IPS-20b (cell line): ENCODE data around the gene ARMC5.
"Not testable (repeated sequence)": the region's sequence is repeated elsewhere in the genome, so short reads cannot be mapped to it uniquely, and the experiment has no call there.

Experiments used
- H3K27ac ChIP-seq: one replicate; pipeline ENCODE4 v1.5.1; 2013; ENCODE audit warnings: low read length
- H3K27me3 ChIP-seq: 2 replicates; pipeline ENCODE4 v1.6.1; 2013; ENCODE audit warnings: mild to moderate bottlenecking, low read length, inconsistent platforms; ENCODE audit not compliant: insufficient read depth
- H3K36me3 ChIP-seq: 2 replicates; pipeline ENCODE4 v1.6.1; 2013; ENCODE audit warnings: low read depth, mild to moderate bottlenecking, inconsistent platforms, low read length, moderate library complexity; ENCODE audit not compliant: insufficient read depth
- H3K4me1 ChIP-seq: 2 replicates; pipeline ENCODE4 v1.6.1; 2013; ENCODE audit warnings: mild to moderate bottlenecking, control low read depth, inconsistent platforms, low read length, moderate library complexity; ENCODE audit not compliant: insufficient read depth
- H3K4me3 ChIP-seq: 2 replicates; pipeline ENCODE4 v1.5.1; 2013; ENCODE audit warnings: mild to moderate bottlenecking, low read length, inconsistent platforms
- H3K9ac ChIP-seq: 2 replicates; pipeline ENCODE4 v1.6.1; 2013; ENCODE audit warnings: low read depth, mild to moderate bottlenecking, inconsistent platforms, low read length, moderate library complexity
- H3K9me3 ChIP-seq: 2 replicates; pipeline ENCODE4 v1.6.1; 2013; ENCODE audit warnings: mild to moderate bottlenecking, low read depth, low read length, inconsistent platforms; ENCODE audit not compliant: insufficient read depth

ARMC5 gene

GRCh38 chr16:31458844-31459686 lies at the start of gene ARMC5:
TSS of gene ARMC5 (plus strand) at chr16:31459501. CDS start at chr16:31459525, 24 bp downstream.
- peaks cover 3% of the 10 kb centered on the region; the same call in 1 of the 2 replicates for H3K4me1 ChIP-seq

GRCh38 chr16:31410082-31410481 lies 49.2 kb upstream of the ARMC5 start:
- Histone ChIP-seq H3K9me3 (no peaks in the 10 kb centered on the region), H3K27me3 (no peaks in the 10 kb centered on the region), H3K36me3 (no peaks in the 10 kb centered on the region), H3K27ac (no peak overlapping the region), H3K4me1 (no peaks in the 10 kb centered on the region), H3K9ac (no peak overlapping the region), H3K4me3 (no peak overlapping the region)

More at GRCh38 chr16:31458844-31459686, at the start of gene ARMC5:
- Histone ChIP-seq H3K9ac (peak within 1 kb of the TSS; percentile 96), H3K4me3 (peak within 1 kb of the TSS; percentile 83), H3K27ac (peak within 1 kb of the TSS; percentile 93), H3K36me3 (no peaks in the 10 kb centered on the region), H3K9me3 (no peaks in the 10 kb centered on the region), H3K27me3 (no peaks in the 10 kb centered on the region)

GRCh38 chr16:31411024-31411844 lies 48.1 kb upstream of the ARMC5 start:
- no peaks in the 10 kb centered on the region for H3K27me3 ChIP-seq
- H3K9ac ChIP-seq = no peak overlapping the region
- no peak overlapping the region for H3K27ac ChIP-seq

DNA sequence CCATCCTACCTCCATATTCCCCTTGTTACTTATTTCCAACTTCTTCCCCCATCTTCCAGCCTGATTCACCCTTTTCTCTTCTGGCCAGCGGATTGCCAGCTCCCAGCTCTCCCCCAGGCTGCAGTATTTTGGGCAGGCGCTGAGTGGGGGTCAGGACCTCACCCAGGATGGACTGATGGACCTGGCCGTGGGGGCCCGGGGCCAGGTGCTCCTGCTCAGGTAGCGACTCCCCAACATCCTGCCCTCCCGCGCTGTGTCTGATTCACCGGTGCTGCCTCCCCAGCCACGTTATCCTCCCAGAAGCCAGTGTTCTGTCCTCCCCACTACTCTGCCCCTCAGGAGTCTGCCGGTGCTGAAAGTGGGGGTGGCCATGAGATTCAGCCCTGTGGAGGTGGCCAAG lies 46.6 kb upstream of the ARMC5 start:
- Histone ChIP-seq H3K4me1 (no peaks in the 10 kb centered on the region), H3K36me3 (no peaks in the 10 kb centered on the region), H3K27me3 (no peaks in the 10 kb centered on the region), H3K4me3 (no peak overlapping the region), H3K9me3 (no peaks in the 10 kb centered on the region), H3K9ac (no peak overlapping the region), H3K27ac (no peak overlapping the region)

More at GRCh38 chr16:31411024-31411844, 48.1 kb upstream of the ARMC5 start:
- H3K4me1 ChIP-seq = no peaks in the 10 kb centered on the region
- H3K4me3 ChIP-seq = no peak overlapping the region
- H3K36me3 ChIP-seq = no peaks in the 10 kb centered on the region
- no peaks in the 10 kb centered on the region for H3K9me3 ChIP-seq

- Histone ChIP-seq H3K9me3 (no peaks in the 10 kb centered on the region), H3K9ac (no peak overlapping the region), H3K27ac (no peak overlapping the region), H3K4me1 (no peaks in the 10 kb centered on the region), H3K4me3 (no peak overlapping the region), H3K36me3 (no peaks in the 10 kb centered on the region), H3K27me3 (no peaks in the 10 kb centered on the region)
Measured at GRCh38 chr16:31413381-31413780, 45.9 kb upstream of the ARMC5 start.

- Histone ChIP-seq H3K9ac (no peak overlapping the region), H3K27me3 (no peaks in the 10 kb centered on the region), H3K36me3 (no peaks in the 10 kb centered on the region), H3K4me1 (no peaks in the 10 kb centered on the region), H3K4me3 (no peak overlapping the region), H3K9me3 (no peaks in the 10 kb centered on the region), H3K27ac (no peak overlapping the region)
Measured at GRCh38 chr16:31413943-31414342, 45.4 kb upstream of the ARMC5 start.

GRCh38 chr16:31414706-31415105 lies 44.6 kb upstream of the ARMC5 start:
- no peaks in the 10 kb centered on the region for H3K9me3 ChIP-seq

GRCh38 chr16:31416371-31416770 lies 42.9 kb upstream of the ARMC5 start:
- H3K36me3 ChIP-seq = no peaks in the 10 kb centered on the region

More at GRCh38 chr16:31414706-31415105, 44.6 kb upstream of the ARMC5 start:
- Histone ChIP-seq H3K36me3 (no peaks in the 10 kb centered on the region), H3K9ac (no peak overlapping the region), H3K27ac (no peak overlapping the region), H3K27me3 (no peaks in the 10 kb centered on the region), H3K4me1 (no peaks in the 10 kb centered on the region), H3K4me3 (no peak overlapping the region)

DNA sequence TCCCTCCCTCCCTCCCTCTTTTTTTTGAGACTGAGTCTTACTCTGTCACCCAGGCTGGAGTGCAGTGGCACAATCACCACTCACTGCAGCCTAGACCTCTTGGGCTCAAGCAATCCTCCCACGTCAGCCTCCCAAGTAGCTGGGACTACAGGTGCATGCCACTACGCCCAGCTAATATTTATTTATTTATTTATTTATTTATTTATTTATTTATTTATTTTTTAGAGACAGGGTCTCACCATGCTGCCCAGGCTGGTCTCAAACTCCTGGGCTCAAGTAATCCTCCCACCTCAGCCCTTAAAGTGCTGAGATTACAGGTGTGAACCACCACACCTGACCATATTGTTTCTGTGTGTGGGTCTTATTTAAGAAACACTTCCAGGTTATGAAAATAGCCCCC lies 42.3 kb upstream of the ARMC5 start:
- H3K27me3 ChIP-seq, H3K36me3 ChIP-seq, H3K4me3 ChIP-seq, H3K9ac ChIP-seq, H3K9me3 ChIP-seq, H3K27ac ChIP-seq, H3K4me1 ChIP-seq: not testable (repeated sequence)

More at GRCh38 chr16:31416371-31416770, 42.9 kb upstream of the ARMC5 start:
- no peak overlapping the region for H3K27ac ChIP-seq
- no peaks in the 10 kb centered on the region for H3K9me3 ChIP-seq
- H3K9ac ChIP-seq = no peak overlapping the region
- no peaks in the 10 kb centered on the region for H3K4me1 ChIP-seq
- H3K4me3 ChIP-seq = no peak overlapping the region
- no peaks in the 10 kb centered on the region for H3K27me3 ChIP-seq

DNA sequence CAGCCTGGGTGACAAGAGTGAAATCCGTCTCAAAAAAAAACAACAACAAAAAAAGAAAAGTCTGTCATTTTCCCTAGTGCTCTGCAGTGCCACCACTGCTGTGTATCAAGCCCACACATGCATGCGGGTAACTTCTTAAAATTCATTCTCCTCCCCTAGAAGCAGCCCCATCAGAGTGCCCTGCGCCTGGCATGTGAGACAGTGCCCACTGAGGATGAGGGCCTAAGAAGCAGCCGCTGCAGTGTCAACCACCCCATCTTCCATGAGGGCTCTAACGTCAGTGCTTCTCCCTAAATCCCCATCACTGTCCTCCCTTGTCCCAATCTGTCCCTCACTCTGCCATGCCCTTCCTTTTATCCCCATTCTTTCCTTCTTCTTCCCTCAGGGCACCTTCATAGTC lies 41.4 kb upstream of the ARMC5 start:
- Histone ChIP-seq H3K4me1 (no peaks in the 10 kb centered on the region), H3K27me3 (no peaks in the 10 kb centered on the region), H3K9me3 (no peaks in the 10 kb centered on the region), H3K36me3 (no peaks in the 10 kb centered on the region), H3K4me3 (no peak overlapping the region), H3K9ac (no peak overlapping the region), H3K27ac (no peak overlapping the region)

GRCh38 chr16:31420037-31420436 lies 39.3 kb upstream of the ARMC5 start:
- Histone ChIP-seq H3K27ac (no peak overlapping the region), H3K4me1 (no peaks in the 10 kb centered on the region), H3K4me3 (no peak overlapping the region), H3K9me3 (no peaks in the 10 kb centered on the region), H3K36me3 (no peaks in the 10 kb centered on the region), H3K27me3 (no peaks in the 10 kb centered on the region), H3K9ac (no peak overlapping the region)
